Amniotic stem cell (primary cell): ENCODE measurements around the gene TP53I3.
"Not testable (repeated sequence)": the region's sequence is repeated elsewhere in the genome, so short reads cannot be mapped to it uniquely, and the experiment has no call there.

ENCODE experiments used
- DNase-seq: peaks from one replicate; lab custom pipeline; 2025; lab: John Stamatoyannopoulos, UW

The TP53I3 gene, protein sequence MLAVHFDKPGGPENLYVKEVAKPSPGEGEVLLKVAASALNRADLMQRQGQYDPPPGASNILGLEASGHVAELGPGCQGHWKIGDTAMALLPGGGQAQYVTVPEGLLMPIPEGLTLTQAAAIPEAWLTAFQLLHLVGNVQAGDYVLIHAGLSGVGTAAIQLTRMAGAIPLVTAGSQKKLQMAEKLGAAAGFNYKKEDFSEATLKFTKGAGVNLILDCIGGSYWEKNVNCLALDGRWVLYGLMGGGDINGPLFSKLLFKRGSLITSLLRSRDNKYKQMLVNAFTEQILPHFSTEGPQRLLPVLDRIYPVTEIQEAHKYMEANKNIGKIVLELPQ

GRCh38 chr2:24084386-24085199, at the start of gene TP53I3:
TP53I3 (minus strand) TSS chr2:24084834; CDS start chr2:24084326, 508 bp downstream.
- DNase-seq, result peak; percentile 80

- no peak for DNase-seq
These were observed 47.9 kb upstream of the TP53I3 start for GRCh38 chr2:24132543-24132942.

GRCh38 chr2:24125956-24126355, 41.3 kb upstream of the TP53I3 start:
- no peak for DNase-seq

GRCh38 chr2:24123922-24124580, 39.4 kb upstream of the TP53I3 start:
- no peak for DNase-seq

DNA sequence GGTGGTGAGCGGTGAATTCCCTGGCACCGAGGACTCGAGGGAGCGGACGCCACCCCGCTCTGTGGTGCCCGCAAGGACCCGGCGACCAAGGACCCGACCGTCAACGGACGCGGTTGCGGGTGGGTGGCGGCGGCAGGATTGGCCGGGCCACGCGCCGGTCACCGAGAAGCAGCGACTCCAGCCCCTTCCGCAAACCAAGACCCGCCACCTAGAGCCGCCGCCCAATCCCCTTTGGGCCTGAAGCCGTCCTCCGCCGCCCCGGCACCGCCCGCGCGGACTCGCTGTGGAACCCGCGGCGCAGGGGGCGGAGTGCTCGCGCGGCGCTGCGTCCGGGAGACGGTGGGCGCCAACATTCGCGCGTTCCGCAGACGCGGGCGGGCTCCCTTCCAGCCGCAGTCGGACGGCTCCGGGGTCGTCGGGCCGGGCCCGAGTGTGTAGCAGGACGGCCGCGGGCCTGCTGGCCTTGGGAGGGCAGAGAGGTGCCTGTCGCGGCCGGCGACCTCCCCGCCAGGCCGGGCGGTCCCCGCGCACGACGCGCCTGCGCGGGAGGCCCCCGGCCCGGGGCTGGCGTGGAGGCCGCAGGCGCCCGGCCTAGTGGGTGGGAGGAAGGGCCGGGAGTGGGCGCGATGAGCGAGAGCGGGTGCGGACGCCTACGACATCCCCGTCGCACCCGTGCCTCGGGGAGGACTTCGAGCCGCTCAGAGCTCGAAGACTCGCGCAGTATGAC, 38.7 kb upstream of the TP53I3 start, which contains the start of the genes FAM228B and PFN4:
FAM228B (plus strand) TSS at position 275 of the 727 bp plus-strand sequence. CDS start 893 bp downstream, outside the sequence.
PFN4 (minus strand) TSS at position 140 of the 727 bp plus-strand sequence. CDS start 799 bp downstream, outside the sequence.
- DNase-seq, result peak; percentile 58

DNA sequence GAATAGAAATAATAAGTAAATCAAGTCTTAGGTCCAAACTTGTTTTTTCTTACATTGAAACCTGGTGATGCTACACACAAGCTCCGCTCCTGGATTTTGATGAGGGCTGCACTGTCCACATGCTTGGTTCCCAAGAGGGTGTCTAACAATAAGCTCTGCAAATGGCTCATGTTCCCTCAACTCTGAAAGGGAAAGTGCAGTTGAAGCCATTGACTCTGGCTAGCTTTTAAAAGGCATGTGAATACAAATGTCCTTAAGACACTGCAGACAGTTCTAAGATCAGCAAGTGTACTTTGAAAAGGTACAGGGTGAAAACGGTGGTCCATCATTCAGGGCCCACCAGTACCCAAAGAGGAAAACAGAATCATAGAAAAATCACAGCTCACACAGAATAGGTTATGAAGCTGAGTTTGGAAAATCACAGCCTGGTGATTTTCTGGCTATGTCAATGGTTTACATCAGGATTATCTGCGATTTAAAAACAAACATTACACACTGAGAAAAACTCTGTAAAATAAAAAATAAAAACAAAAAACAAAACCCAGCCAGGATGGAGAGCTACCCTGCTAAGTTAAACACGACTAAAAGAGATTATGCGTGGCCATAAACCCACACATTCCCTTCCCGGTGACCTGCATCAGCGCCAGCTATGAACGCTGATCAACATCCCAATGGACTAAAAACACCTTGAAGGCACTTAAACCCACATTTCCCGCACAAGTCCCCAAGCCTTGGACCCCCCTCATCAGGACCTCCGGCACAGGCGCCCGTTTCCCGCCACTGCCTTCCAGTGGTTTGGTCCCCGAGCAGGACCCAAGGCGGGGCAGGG, 37.9 kb upstream of the TP53I3 start:
- no peak for DNase-seq

GRCh38 chr2:24121469-24121868, 36.8 kb upstream of the TP53I3 start:
- no peak for DNase-seq

DNA sequence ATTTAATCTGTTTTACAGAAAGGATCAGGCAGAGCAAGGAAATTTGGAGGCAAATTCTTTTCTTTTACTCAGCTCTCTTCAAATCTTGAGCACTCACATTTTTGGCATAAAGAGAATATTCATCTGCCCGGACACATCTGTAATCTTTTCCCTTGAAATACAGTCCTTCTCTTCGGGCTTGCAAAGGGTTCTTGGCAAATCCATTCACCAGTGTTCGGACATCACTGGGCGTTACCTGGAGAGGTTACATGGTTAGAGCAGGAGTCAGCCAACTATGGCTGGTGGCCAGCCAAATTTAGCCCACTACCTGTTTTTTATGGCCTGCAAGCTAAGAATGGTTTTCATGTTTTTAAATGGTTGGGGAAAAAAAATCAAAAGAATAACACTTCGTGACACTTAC, 36.4 kb upstream of the TP53I3 start:
- no peak for DNase-seq

GRCh38 chr2:24117902-24118301, 33.3 kb upstream of the TP53I3 start:
- no peak for DNase-seq

- no peak for DNase-seq
These were observed 30.4 kb upstream of the TP53I3 start for GRCh38 chr2:24115057-24115456.

- no peak for DNase-seq
These were observed 26.8 kb upstream of the TP53I3 start for GRCh38 chr2:24111407-24111901.

- DNase-seq, result no peak
These were observed 26.1 kb upstream of the TP53I3 start for GRCh38 chr2:24110660-24111303.

- not testable (repeated sequence) for DNase-seq
These were observed 24.8 kb upstream of the TP53I3 start for GRCh38 chr2:24109431-24109830.

DNA sequence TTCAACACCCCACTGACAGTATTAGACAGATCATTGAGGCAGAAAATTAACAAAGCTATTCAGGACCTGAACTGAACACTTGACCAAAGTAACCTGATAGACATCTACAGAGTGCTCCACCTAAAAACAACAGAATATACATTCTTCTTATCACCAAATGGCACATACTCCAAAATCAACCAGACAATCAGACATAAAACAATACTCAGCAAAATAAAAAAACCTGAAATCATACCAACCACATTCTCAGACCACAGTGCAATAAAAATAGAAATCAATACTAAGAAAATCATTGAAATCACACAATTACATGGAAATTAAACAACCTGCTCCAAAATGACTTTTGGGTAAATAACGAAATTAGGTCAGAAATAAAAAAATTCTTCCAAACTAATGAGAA, 22.7 kb upstream of the TP53I3 start:
- DNase-seq, result no peak

GRCh38 chr2:24106786-24107185, 22.2 kb upstream of the TP53I3 start:
- DNase-seq, result no peak

DNA sequence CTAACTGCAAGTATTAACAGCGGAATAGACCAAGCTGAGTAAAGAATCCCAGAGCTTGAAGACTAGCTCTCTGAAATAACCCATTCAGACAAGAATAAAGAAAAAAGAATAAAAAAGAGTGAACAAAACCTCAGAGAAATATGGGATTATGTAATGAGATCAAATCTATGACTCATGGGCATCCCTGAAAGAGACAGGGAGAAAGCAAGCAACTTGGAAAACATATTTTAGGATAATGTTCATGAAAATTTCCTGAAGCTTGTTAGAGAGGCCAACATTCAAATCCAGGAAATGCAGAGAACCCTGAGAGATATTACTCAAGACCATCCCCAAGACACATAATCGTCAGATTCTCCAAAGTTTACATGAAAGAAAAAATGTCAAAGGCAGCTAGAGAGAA, 21.2 kb upstream of the TP53I3 start:
- DNase-seq, result no peak

DNA sequence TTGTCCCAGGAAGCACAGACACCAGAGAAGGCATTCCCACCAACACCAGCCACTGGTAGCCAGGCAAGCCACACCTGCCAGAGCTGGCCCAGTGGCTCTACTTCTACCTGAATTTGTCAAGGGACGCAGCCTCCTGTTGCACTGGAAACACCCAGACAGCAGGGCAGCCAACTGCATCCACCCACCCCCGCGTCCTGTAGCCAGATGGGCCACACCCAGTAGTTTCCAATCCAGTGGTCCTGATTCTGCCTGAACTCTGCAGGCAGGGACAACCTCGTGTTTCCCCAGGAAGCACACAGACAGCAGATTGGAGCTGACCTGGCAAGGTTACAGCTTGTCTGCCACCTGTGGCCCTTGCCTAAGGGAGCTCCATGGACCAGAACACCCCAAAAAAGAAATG, 20.3 kb upstream of the TP53I3 start:
- no peak for DNase-seq

GRCh38 chr2:24104110-24104650, 19.5 kb upstream of the TP53I3 start:
- no peak for DNase-seq

GRCh38 chr2:24102677-24103076, 18.0 kb upstream of the TP53I3 start:
- no peak for DNase-seq

DNA sequence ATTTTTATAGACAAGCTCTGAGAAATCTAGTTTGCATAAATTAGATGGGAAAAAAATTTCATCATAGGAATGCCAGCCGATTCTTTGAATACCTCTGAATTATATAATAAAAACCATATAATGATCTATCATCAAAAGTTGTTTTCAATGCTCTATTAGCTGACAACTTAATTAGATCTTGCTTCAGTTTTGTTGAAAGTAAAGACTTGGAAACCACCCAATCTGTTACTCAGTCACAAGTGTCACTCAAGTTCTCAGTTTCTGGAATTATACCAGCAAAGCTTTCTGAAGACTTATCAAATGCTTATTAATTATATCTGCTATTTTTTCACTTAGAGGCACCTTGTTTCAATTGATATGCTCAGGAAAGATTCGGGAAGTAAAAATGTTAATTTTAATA, 17.4 kb upstream of the TP53I3 start:
- no peak for DNase-seq
